ENCODE results near the gene SERPINB6. TPM values are rescaled to one million over a fixed set of nuclear protein-coding genes. Genes with fewer than 3 reads are reported as not detected.
"Not testable (repeated sequence)": the region's sequence is repeated elsewhere in the genome, so short reads cannot be mapped to it uniquely, and the experiment has no call there.

The SERPINB6 gene
- total and polyA plus RNA-seq, 2 of the 4 experiments (the other 2 are of a cell fraction): 37.1 to 91.1 TPM

DNA sequence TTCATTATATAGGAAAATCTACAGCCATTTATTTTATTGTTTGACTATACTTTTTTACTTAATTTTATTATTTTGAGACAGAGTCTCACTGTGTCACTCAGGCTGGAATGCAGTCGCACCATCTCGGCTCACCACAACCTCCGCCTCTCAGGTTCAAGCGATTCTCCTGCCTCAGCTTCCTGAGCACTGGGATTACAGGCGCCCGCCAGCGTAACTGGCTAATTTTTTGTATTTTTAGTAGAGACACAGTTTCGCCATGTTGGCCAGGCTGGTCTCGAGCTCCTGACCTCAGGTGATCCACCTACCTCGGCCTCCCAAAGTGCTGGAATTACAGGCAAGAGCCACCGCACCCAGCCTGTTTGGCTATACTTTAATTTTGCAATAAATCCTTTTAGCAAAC, 38.5 kb downstream of the SERPINB6 start:
- H4K8ac ChIP-seq (ENCODE audit: low read depth in 2 of 2, low read length in 2 of 2); H3K9me1 ChIP-seq (ENCODE audit: insufficient read depth, low read length); H4K5ac ChIP-seq (ENCODE audit: low read depth, low read length); H3K4me1 ChIP-seq (ENCODE audit: control insufficient read depth, insufficient read depth, low read length); H2AK5ac ChIP-seq (ENCODE audit: low read depth, low read length); DNase-seq; H3K27ac ChIP-seq (ENCODE audit: insufficient read depth, low read length); H3K14ac ChIP-seq (replicated peaks; ENCODE audit: low read depth, low read length); H3K27me3 ChIP-seq (ENCODE audit: control insufficient read depth, insufficient read depth, low read length); H2BK120ac ChIP-seq (ENCODE audit: low read depth, low read length); BruUV-seq (replicated peaks); H3K9me3 ChIP-seq (ENCODE audit: control insufficient read depth, insufficient read depth, low read length); H3K18ac ChIP-seq (ENCODE audit: low read depth, low read length); dilution Hi-C loops (cut with HindIII; ENCODE audit: low sequenced_read_pairs, unreplicated experiment); H3K4me2 ChIP-seq (ENCODE audit: low read depth, low read length); H3K56ac ChIP-seq (ENCODE audit: extremely low read depth, insufficient read depth, low read length); H4K20me1 ChIP-seq (ENCODE audit: insufficient read depth, low read length); H3K23ac ChIP-seq (ENCODE audit: low read depth, low read length); H2AFZ ChIP-seq (replicated peaks; ENCODE audit: low read length, poor library complexity); H2BK20ac ChIP-seq (ENCODE audit: low read depth, low read length); H3K9ac ChIP-seq (ENCODE audit: low read depth, low read length); H2AK9ac ChIP-seq (replicated peaks; ENCODE audit: low read depth, low read length, poor library complexity); H3K4ac ChIP-seq (ENCODE audit: low read depth, low read length); H2BK15ac ChIP-seq (ENCODE audit: low read depth, low read length); H4K91ac ChIP-seq (ENCODE audit: insufficient read depth, low read depth, low read length); H3K4me3 ChIP-seq (ENCODE audit: insufficient read depth, low read depth, low read length); H3K36me3 ChIP-seq (ENCODE audit: control insufficient read depth, insufficient read depth, low read length); H2BK5ac ChIP-seq (ENCODE audit: low read depth, low read length, poor library complexity, severe bottlenecking); ATAC-seq (ENCODE audit: low read depth); H3K79me1 ChIP-seq (ENCODE audit: low read depth in 1 of 2, low read length in 2 of 2): not testable (repeated sequence)
- in situ Hi-C loops (cut with MboI; ENCODE audit: low sequenced_read_pairs) (loop anchor here (5.0 to 10.0 kb wide), 2 partner anchors 91 to 138 kb away; partner anchors contain the start of gene SERPINB1), intact Hi-C loops (cut with micrococcal nuclease) (loop anchor here (1.0 kb wide), 3 partner anchors 87 to 195 kb away; no protein-coding TSS in a partner anchor)
- POLR2A ChIA-PET (ENCODE audit: unreplicated experiment): interaction anchor here (0.5 kb wide), 1 partner anchor 142 kb away, joined by 9 read pairs; no protein-coding TSS in a partner anchor
- 82% methylated on average over 5 of the region's 11 CpGs; no CpG with 5 or more reads in 1 of the 2 experiments for whole genome bisulfite sequencing, 2 experiments (ENCODE audit: extremely low coverage in 2 of 2, insufficient read length in 1 of 2)
- CTCF ChIA-PET: interaction anchor here (0.6 to 4.6 kb wide), 8 partner anchors 15 to 141 kb away, joined by 3 to 24 read pairs (median 4); no protein-coding TSS in a partner anchor
